Stimulated activated CD8-positive, alpha-beta memory T cell treated with anti-CD3 and anti-CD28 coated beads, Interleukin-15, amount 100 ng/mL, for 24 hours (primary cell): ENCODE measurements around the gene CX3CR1.

ENCODE experiments used
- DNase-seq: peaks from one replicate; pipeline ENCODE4 v3.0.0-alpha.2; 2020; ENCODE audit warnings: low read depth

The CX3CR1 gene

GRCh38 chr3:39222939-39223338 is 56.9 kb downstream of the CX3CR1 start:
- DNase-seq, result no peak

GRCh38 chr3:39222462-39222861 is 57.4 kb downstream of the CX3CR1 start:
- DNase-seq, result no peak

- no peak for DNase-seq
These were observed 58.7 kb downstream of the CX3CR1 start for GRCh38 chr3:39221141-39221530.

- DNase-seq, result no peak
These were observed 59.3 kb downstream of the CX3CR1 start for GRCh38 chr3:39220407-39221140.

GRCh38 chr3:39219702-39220101 is 60.1 kb downstream of the CX3CR1 start:
- DNase-seq, result no peak

- DNase-seq, result no peak
These were observed 63.6 kb downstream of the CX3CR1 start for GRCh38 chr3:39216176-39216790.

- DNase-seq, result no peak
These were observed 66.2 kb downstream of the CX3CR1 start for GRCh38 chr3:39213613-39214012.
